ENCODE measurements around the gene C10orf71.
A peak's percentile ranks its signal among the peaks of the same experiment; 100 is the strongest.

The C10orf71 gene

DNA sequence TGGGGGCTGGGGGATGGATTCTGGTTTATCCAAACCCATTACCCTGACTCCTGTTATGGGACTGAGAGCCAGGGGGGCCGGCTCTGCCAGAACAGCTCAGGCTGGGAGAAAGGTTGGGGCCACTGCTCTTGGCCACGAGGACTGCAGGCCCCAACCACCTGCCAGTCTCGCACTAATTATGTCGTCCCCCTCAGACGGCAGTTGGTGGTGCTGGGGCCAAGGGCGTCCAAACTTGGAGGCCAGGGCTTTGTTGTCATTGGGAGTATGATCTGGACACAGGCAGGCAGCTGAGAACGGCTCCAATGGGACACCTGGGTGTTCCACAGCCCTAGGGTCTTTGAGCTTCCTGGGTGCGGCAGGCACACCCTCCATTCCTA is 62.2 kb downstream of the C10orf71 start:
- ATAC-seq (no peak), DNase-seq (no peak)
- H3K4me3 Mint-ChIP-seq: no peak overlapping the region
- H3K4me1 Mint-ChIP-seq: no peaks in the 10 kb centered on the region
- no peak overlapping the region for H3K27ac Mint-ChIP-seq
- peaks cover 18% of the 10 kb centered on the region for H3K27me3 Mint-ChIP-seq
- no peaks in the 10 kb centered on the region for H3K9me3 Mint-ChIP-seq

DNA sequence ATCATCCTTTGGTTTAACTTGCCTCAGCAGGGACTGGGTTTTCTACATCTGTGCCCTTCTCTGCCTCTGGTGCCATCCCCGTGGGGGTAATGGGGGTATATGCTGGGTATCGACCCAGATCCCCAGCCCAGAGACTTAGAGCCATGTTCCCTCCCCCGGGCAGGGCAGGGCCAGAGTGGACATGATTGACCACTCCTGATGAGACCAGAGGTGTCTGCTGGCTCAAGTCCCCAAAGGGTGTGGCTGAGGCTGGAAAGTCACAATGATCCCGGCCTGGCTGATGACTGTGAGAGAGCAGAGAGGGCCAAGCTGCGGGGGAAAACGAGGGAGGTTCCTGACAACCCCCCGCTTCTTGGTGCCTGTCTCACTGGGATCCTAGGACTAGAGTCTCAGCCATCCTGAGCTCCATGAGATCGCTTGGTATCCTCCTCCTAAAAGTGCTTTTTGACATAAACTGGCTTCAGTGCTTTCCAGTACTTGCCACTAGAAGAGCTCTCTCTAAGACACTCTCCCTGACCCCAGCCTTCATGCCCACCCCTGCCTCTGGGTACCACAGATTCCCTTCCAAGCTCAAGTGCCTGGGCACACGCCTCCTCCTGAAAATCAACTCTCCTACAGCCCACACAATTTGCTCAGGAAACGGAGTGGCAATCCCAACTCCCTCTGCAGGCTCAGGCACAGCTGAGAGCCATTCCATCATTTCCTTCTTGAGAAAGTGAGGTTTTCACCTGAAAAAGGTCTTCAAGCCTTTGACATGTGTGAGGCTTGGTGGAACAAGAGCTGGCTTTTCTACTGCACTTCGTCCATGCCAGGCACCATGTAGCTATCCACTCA is 63.0 kb downstream of the C10orf71 start:
- DNase-seq: no peak
- Mint-ChIP-seq H3K9me3 (no peaks in the 10 kb centered on the region), H3K4me1 (no peaks in the 10 kb centered on the region), H3K27ac (no peak overlapping the region), H3K27me3 (peaks cover 18% of the 10 kb centered on the region), H3K4me3 (no peak overlapping the region)
- ATAC-seq: no peak

DNA sequence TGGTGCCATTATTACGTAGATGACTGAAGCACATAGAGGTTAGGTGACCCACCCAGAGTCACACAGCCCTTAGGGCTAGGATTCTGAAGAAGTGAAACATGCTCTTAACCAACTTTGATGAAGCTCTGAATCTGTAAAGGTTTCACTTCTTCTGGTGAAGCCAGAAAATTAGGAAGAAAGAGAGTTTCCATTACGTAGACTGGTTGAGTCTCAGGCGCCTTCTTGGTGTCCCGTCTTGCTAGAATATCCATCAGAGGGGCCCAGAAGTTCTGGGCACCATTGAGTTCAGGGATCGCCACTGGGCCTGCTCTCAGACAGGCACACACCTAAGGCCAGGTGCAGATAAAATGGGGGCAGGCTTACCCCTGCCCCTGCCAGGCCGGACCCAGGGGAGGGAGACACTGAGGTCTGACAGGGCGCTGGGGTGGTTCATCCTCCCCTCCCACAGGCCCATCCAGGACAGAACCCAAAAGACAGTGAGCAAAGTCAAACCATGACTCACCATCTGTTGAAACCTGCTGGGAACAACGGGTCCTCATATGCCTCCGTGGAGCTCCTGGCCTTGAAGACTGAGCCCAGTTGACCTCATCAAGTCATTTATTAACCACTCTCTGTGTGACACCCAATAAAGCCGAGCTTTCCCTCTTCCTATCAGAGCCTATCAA is 63.8 kb downstream of the C10orf71 start:
- Mint-ChIP-seq H3K27me3 (peaks cover 18% of the 10 kb centered on the region), H3K9me3 (no peaks in the 10 kb centered on the region), H3K4me1 (no peaks in the 10 kb centered on the region), H3K27ac (no peak overlapping the region), H3K4me3 (no peak overlapping the region)
- no peak for ATAC-seq
- no peak for DNase-seq

DNA sequence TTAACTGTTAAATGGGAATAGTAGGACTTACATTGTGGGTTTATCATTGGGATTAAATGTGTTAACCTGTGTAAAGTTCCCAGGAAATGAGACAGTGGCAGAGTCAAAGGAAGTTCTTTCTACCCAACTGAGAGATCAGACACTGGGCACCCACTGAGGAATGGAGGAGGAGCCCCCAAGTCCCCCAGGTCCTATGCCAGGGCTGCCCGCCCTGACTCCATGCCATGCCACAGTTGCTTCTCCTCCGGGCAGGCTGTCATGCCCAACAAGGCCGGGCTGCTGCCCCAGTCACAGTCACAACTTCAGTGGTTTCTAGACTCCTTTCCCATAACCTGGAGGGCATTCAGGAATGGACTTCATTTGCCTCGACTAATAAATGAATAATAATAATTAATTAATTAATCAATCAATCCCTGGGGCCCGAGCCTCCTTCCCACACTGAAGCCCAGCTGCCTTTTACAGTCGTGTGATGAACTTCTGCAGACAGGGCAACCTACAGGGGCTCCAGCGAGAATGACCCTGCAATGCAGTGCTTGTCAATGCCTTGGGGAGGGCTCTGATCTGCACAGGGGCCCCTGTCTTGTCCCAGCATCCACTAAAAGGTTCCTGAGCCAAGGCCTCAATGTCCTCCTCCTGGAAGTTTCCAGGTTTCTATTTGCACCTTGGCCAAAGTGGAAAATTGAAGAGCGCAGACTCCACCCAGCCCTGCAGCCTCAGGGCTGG is 64.5 kb downstream of the C10orf71 start:
- Mint-ChIP-seq H3K4me1 (no peaks in the 10 kb centered on the region), H3K27ac (no peak overlapping the region), H3K4me3 (no peak overlapping the region), H3K27me3 (peaks cover 15% of the 10 kb centered on the region), H3K9me3 (no peaks in the 10 kb centered on the region)
- ATAC-seq (no peak), DNase-seq (no peak)

DNA sequence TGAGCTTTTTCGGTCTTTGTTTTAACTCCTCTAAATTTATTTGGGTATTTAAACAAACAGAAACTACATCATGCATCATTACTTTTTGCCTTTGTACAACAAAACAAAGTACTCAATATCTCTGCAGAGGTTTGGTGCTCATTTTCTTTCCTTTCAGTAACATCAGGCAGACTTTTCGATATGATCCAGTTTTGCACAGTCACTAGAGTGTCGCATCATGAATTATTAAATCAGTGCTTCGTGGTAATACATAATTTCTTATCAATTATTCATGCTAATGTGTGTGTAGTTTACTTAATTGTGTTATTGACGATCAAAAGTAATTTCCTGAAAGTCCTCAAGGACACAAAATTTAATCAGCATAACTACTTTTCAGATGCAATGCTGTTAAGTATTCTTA is 65.1 kb downstream of the C10orf71 start:
- H3K9me3 Mint-ChIP-seq: no peaks in the 10 kb centered on the region
- H3K27ac Mint-ChIP-seq: no peak overlapping the region
- no peak overlapping the region for H3K4me3 Mint-ChIP-seq
- DNase-seq (no peak), ATAC-seq (no peak)
- H3K4me1 Mint-ChIP-seq: no peaks in the 10 kb centered on the region
- peaks cover 10% of the 10 kb centered on the region for H3K27me3 Mint-ChIP-seq

DNA sequence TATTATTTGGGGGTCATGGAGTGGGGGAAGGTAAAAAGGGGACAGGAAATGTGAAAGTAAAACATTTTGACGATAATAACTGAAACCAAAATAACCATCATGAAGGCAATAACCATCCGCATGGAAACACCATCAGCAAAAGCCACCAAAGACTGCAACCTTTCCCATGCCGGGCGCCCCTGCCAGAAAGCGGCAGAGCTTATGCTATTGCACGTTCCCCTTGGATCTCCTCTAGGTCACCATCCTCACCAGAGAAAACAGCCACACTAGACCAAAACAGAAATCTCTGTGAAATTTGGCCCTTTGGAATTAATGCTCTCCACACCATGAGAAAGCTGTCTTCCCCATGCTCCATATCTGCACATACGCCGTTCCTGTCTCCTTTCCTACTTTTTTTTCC is 65.8 kb downstream of the C10orf71 start:
- Mint-ChIP-seq H3K27me3 (peaks cover 7% of the 10 kb centered on the region), H3K27ac (no peak overlapping the region), H3K4me1 (no peaks in the 10 kb centered on the region), H3K4me3 (no peak overlapping the region), H3K9me3 (no peaks in the 10 kb centered on the region)
- ATAC-seq (no peak), DNase-seq (no peak)

DNA sequence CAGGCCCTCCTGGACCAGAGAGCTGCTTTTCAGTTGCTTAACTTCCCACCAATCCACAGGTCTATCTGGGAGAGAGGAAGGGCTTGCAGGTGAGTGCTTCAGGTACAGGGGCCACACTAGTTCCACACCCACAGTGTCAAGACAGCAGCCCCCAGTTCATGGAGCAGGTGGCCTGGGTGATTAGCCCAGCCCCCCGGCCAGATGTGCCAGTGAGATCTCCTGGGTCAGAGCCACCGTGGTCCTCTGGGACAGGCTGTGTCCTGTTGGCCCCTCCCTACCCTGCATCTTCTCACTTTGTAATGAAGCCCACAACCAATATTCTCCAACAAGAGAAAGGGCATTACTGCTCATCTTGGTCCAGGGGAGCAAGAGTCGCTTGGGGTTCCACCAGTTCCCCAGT is 66.3 kb downstream of the C10orf71 start:
- ATAC-seq (no peak), DNase-seq (no peak)
- no peak overlapping the region for H3K4me3 Mint-ChIP-seq
- no peak overlapping the region for H3K27ac Mint-ChIP-seq
- H3K27me3 Mint-ChIP-seq: peaks cover 9% of the 10 kb centered on the region
- no peaks in the 10 kb centered on the region for H3K4me1 Mint-ChIP-seq
- H3K9me3 Mint-ChIP-seq: no peaks in the 10 kb centered on the region

DNA sequence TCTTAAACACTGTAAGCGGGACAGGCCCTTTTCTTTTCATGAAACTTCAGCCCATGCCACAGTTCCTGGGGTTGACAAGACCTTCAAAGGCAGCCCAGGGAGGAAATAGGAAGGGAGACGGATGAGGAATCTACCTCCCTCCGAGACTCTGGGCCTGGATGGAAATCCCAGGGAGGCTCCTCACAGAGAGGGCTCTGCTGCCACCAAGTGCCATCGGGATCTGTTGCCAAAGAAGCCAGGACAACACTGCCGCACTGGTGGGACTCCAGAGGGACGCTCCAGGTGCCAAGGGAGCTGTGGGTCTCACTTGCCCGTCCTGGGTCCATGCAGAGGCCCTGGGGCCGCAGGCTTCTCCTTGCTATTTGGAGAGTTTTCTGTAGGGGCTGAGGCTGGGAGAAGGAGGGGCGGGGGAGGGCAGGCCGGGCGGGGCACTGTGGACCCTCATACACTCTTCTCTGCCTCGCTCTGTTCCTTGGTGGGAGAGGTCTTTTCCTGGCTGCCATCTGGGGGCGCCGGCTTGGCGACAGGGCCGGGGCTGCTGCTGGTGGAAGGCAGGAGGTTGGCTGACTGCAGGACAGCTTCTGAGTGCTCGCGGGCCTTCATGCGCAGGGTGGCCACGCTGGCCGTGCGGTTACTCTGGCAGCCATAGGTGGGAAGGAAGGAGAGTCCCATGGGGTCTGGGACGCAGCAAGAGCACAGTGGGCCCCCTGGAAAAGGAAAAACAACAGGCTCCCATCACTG is 66.9 kb downstream of the C10orf71 start:
- Mint-ChIP-seq H3K4me1 (no peaks in the 10 kb centered on the region), H3K4me3 (no peak overlapping the region)
- no peak for ATAC-seq

DNA sequence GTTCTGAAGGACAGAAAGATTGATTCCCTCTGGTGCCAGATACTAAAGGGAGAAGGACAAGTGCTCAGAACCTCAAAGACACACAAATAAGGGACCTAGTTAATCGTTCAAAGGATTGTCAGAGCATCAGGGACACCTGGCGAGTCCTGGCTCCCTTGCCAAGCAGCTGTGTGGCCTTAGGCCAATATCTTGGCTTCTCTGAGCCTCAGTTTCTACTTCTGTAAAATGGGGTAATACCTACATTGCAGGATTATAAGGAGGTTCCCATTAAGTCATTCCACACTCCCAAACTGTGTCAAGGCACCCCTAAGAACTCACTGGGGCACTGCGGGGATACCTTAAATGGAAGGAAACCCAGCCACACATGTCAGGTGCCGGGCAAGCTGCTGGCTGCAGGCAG is 67.5 kb downstream of the C10orf71 start:
- Mint-ChIP-seq H3K4me3 (no peak overlapping the region), H3K9me3 (no peaks in the 10 kb centered on the region), H3K27me3 (peaks cover 15% of the 10 kb centered on the region), H3K4me1 (no peaks in the 10 kb centered on the region), H3K27ac (no peak overlapping the region)
- DNase-seq (no peak), ATAC-seq (no peak)

More for the DNA sequence above, 66.9 kb downstream of the C10orf71 start:
- peaks cover 15% of the 10 kb centered on the region for H3K27me3 Mint-ChIP-seq
- H3K9me3 Mint-ChIP-seq: no peaks in the 10 kb centered on the region
- DNase-seq: no peak
- no peak overlapping the region for H3K27ac Mint-ChIP-seq

DNA sequence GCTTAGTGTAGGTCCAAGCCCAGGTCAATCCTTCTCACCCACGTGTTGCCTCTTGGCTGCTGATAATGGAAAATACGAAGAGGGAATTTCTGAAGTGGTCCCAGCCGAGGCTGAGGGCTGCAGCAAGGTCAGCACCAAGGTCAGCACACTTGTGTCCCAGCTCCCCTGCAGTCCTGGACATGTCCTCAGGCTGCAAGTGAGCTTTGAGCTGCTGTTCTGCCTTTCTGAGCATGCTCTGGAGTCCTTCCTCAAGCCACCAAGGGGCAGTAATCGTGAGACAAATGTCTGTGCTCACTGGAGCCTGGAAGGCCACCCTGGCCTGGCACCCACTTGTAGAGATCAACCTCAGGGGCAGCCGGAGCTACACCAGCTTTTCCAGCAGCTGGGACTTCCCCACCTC is 68.6 kb downstream of the C10orf71 start:
- H3K27ac Mint-ChIP-seq: no peak overlapping the region
- peaks cover 12% of the 10 kb centered on the region for H3K27me3 Mint-ChIP-seq
- H3K4me3 Mint-ChIP-seq: no peak overlapping the region
- no peaks in the 10 kb centered on the region for H3K4me1 Mint-ChIP-seq
- H3K9me3 Mint-ChIP-seq: no peaks in the 10 kb centered on the region
- no peak for DNase-seq
- ATAC-seq: no peak

DNA sequence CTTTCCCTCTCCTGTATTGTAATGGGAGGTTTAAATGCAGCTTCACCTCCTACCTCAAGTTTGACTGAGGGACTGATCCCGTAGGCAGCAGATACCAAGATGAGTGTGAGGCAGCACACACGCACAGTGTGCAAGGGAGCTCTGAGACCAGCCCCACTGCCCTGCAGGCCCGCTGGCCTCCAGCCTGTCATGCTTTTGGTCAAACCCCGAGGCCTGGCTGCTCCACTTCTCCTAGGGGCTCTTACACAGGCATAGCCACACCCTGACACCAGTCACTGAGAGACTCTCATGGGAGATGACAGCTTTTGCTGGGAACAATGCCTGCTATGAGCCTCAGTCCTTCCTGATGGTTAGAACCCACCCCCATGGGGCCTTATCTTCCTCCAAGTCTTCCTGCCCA is 69.3 kb downstream of the C10orf71 start:
- peak overlapping the region in 1 of 2 donors; percentile 43 for H3K27ac Mint-ChIP-seq

DNA sequence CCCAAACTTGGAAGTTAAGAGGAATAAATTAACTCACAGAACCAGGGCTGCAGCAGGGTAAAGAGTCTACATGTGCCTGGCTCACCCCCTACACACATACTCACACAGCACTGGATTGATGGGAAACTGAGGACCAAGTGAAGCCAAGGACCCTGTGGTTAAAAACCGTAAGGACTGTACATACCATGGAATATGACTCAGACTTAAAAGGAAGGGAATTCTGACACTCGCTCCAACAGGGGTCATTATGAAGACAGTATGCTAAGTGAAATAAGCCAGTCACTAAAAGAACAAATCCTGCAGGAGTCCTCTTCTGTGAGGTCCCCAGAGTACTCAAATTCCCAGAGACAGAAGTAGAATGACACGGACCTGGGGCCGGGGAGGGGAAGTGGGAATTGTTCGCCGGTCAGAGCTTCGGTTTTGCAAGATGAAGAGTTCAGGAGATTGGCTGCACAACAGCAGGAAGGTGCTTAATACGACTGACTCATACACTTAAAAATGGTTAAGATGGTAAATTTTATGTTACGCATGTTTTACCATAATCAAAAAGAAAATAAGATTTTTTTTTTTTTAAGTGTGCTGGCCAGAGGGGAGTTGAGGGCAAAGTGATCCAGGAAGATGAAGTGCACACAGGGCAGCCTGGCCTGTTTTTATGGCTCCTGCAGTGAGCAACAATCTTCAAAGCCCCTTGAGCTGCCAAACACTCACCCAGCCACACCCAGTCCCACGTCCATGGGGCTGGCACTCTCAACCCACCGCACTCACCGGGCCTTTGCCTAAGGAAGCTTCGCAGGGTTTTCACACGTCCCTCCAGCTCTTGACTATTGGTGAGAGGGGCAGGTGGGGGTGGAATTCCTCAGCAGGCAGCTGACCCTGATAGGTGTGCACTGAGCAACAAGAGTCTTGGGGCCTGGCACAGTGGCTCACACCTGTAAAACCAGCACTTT is 70.5 kb downstream of the C10orf71 start:
- Mint-ChIP-seq H3K27me3 (peaks cover 8% of the 10 kb centered on the region), H3K9me3 (no peaks in the 10 kb centered on the region), H3K27ac (no peak overlapping the region), H3K4me1 (no peaks in the 10 kb centered on the region), H3K4me3 (no peak overlapping the region)
- DNase-seq (no peak), ATAC-seq (no peak)

More for the DNA sequence above, 69.3 kb downstream of the C10orf71 start:
- H3K9me3 Mint-ChIP-seq: no peaks in the 10 kb centered on the region
- H3K4me1 Mint-ChIP-seq: no peaks in the 10 kb centered on the region
- DNase-seq (no peak), ATAC-seq (no peak)
- H3K4me3 Mint-ChIP-seq: no peak overlapping the region
- H3K27me3 Mint-ChIP-seq: peaks cover 8% of the 10 kb centered on the region

DNA sequence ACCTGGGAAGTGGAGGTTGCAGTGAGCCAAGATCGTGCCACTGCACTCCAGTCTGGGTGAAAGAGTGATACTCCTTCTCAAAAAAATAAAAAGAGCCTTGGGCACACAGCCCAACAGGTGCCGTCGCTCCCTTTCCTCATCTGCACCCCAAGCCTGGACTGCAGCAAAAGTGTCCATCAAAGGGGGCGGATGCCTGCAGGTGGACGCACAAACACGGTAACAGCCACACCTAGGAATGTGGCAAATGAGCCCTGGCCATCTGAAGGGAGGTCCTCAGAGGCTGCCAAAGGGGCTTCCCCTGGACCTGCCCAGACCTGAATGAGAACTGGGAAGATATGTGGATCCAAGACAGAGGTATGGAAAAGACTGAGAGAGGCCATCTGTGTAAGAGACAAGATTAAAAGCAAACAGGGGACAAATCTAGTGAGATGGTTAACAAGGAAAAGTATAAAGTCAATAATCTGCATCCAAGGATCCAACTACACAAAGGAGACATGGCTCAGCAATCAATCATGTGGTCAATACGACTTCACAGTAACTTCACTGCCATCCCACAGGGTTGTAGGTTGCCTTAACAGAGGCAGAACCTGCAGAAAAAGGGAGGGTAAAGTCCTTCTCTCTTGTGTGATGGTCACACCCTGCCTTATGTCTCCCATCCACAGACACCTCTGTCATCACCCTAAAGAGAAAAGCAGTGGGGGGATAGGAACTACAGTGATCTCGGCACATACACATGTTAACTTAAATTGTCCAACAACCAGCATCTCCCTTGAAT is 71.5 kb downstream of the C10orf71 start:
- Mint-ChIP-seq H3K4me3 (no peak overlapping the region), H3K27me3 (peaks cover 10% of the 10 kb centered on the region), H3K27ac (no peak overlapping the region), H3K9me3 (no peaks in the 10 kb centered on the region), H3K4me1 (no peaks in the 10 kb centered on the region)
- ATAC-seq (no peak), DNase-seq (no peak)

DNA sequence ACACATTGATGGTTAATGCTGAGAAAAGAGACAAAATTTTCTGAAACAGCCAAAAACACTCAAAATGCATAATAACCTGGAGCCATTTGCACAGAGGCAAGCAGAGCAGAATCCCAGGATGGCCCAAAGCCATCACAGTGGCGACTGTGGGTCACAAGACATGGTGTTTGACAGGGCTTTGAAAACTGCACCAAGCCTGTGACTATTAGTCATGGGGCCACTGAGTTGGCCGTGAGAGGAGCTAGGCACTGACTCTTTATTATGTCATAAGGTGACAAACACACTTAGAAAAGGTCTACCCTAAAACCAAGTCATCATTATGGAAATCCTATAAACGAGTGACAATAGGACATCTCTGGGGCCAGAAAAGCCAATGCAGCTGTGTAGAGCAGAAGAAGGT is 73.0 kb downstream of the C10orf71 start:
- H3K4me1 Mint-ChIP-seq: no peaks in the 10 kb centered on the region
- DNase-seq (no peak), ATAC-seq (no peak)
- H3K27ac Mint-ChIP-seq: no peak overlapping the region
- H3K9me3 Mint-ChIP-seq: no peaks in the 10 kb centered on the region
- no peak overlapping the region for H3K4me3 Mint-ChIP-seq
- peaks cover 24% of the 10 kb centered on the region for H3K27me3 Mint-ChIP-seq
